Dendritic cell treated with granulocyte-macrophage colony-stimulating factor and Interleukin-4, amounts not matched to agents 40 ng/mL and 50 ng/mL, for 4 days (primary cell): Measurements from ENCODE around the gene GBF1.

Experiments used
- H3K27ac Mint-ChIP-seq: one replicate; pipeline ENCODE4 v1.8.0; 2022; ENCODE audit warnings: mild to moderate bottlenecking, mixed read lengths
- H3K27me3 Mint-ChIP-seq: one replicate; pipeline ENCODE4 v1.8.0; 2022; ENCODE audit warnings: mild to moderate bottlenecking, mixed read lengths
- H3K36me3 Mint-ChIP-seq: one replicate; pipeline ENCODE4 v1.8.0; 2022; ENCODE audit warnings: low read depth, mixed read lengths
- H3K4me1 Mint-ChIP-seq: one replicate; pipeline ENCODE4 v1.8.0; 2022; ENCODE audit warnings: low read depth, mixed read lengths
- H3K4me3 Mint-ChIP-seq: one replicate; pipeline ENCODE4 v1.8.0; 2022; ENCODE audit warnings: mild to moderate bottlenecking, moderate library complexity, mixed read lengths
- H3K9me3 Mint-ChIP-seq: one replicate; pipeline ENCODE4 v1.8.0; 2022; ENCODE audit warnings: mixed read lengths
- intact Hi-C: fragments of 100-400 bp; cut with micrococcal nuclease; formaldehyde crosslinking; loops from one replicate; pipeline ENCODE4 v1.15.0; 2022

The GBF1 gene

DNA sequence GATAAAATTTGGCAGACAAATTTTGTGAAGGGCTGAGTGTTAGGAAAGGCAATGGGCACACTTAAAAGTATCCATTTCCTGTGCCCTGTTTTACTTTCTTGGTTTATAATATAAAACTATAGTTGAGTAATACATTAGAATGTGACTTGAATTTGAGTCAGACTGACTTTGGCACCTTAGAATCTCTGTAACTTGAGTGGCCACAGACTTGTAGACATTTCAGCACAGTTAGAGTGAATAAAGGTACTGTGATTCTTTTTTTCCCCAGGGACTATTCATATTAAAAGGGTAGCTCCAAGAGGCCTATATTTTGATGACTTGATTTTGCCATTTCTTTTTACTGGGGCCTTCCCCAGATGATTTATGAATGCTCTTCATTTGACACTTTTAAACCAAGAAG is 22.4 kb downstream of the GBF1 start:
- H3K4me3 Mint-ChIP-seq = no peak overlapping the region
- H3K36me3 Mint-ChIP-seq = peaks cover 57% of the 10 kb centered on the region
- intact Hi-C loops = no loop called here
- peaks cover 19% of the 10 kb centered on the region for H3K4me1 Mint-ChIP-seq
- H3K9me3 Mint-ChIP-seq = no peaks in the 10 kb centered on the region
- H3K27ac Mint-ChIP-seq = no peak overlapping the region
- H3K27me3 Mint-ChIP-seq = no peaks in the 10 kb centered on the region

DNA sequence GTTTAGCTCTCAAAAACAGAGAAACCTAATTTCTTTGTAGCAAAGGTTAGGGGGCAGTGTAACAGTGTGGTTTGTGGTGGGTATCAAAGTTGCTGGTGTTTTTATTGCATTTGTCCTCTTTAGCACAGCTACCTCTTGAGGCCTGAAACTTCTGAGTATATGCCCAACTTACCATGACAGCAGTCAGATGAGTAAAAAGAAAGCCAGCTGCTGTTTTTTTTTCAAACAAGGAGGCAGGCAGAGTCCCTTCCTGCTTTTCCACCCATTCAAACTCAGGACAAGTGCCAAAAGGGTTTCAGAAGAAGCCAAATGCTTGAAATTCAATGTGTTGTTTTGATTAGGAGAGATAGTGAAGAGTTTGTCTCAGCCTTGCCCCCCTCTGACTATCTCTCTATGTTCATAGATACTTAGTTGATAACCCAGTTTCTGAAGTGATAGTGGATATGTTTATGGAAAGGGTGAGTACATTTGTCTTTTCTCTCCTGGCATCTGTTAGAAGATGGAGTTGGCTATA is 23.1 kb downstream of the GBF1 start:
- Mint-ChIP-seq H3K9me3 (no peaks in the 10 kb centered on the region), H3K4me1 (peaks cover 21% of the 10 kb centered on the region), H3K36me3 (peaks cover 51% of the 10 kb centered on the region), H3K4me3 (no peak overlapping the region), H3K27me3 (no peaks in the 10 kb centered on the region), H3K27ac (no peak overlapping the region)
- intact Hi-C loops = no loop called here

DNA sequence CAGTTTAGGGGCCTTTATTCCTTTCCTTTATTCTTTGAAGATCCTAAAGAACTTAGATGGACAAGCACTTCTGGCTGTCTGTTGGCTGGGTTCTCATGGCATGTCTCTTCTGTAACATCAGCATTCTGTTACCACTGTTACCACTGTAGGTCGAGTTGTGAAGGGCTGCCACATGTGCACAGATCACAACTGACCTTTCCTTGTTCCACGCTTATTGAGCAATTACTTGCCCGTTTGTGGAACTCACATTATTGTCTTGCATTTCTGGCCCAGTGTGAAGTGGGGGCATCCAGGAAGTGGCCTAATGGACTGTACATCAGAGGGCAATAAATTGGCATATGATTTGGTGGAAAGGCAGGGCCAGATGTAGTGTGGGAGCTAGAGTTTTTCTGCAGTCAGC is 23.7 kb downstream of the GBF1 start:
- Mint-ChIP-seq H3K36me3 (peaks cover 50% of the 10 kb centered on the region), H3K27me3 (no peaks in the 10 kb centered on the region), H3K4me1 (peaks cover 25% of the 10 kb centered on the region), H3K27ac (no peak overlapping the region), H3K9me3 (no peaks in the 10 kb centered on the region), H3K4me3 (no peak overlapping the region)
- intact Hi-C loops = no loop called here

DNA sequence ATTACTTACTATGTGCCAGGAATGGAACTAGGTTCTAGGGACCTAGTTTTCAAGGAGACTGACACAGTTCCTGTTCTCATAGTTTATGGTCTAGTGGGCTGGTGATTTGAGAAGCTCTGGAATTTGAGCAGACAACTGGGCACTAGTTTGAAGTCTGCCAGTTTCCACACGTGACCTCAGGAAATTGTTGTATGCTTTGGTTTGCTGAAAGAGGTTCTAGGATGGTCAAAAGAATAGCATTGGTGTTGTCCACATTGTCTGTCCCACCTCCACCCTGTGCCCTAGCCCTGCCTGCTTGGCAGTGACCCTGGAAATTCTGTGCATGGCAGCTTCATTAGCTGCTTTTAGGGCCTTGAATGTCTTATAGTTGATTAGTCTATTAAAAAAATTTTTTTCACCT is 28.7 kb downstream of the GBF1 start:
- Mint-ChIP-seq H3K9me3 (no peaks in the 10 kb centered on the region), H3K27me3 (no peaks in the 10 kb centered on the region), H3K4me3 (no peak overlapping the region), H3K27ac (no peak overlapping the region), H3K4me1 (peaks cover 9% of the 10 kb centered on the region), H3K36me3 (peaks cover 18% of the 10 kb centered on the region)
- intact Hi-C loops = no loop called here

DNA sequence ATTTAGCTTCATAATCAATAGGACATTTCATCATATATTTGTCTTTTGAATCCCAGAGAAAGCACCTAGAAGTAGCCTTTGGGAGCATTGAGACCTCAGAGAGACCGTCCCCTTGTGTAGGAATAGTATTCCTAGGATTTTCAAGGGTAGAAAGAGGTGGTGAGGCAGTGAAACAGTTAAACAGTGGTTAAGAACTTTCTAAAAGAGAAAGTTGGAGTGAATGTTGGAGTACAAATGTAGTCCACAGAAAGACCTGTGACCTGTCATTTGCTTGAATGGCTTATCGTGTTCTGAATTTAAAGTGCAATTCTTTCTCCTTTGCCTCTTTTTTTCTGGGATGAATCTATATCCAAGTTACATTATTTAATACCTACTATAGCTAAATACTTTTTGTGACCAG is 30.0 kb downstream of the GBF1 start:
- intact Hi-C loops = no loop called here
- peaks cover 13% of the 10 kb centered on the region for H3K36me3 Mint-ChIP-seq
- H3K4me1 Mint-ChIP-seq = peaks cover 13% of the 10 kb centered on the region
- no peak overlapping the region for H3K4me3 Mint-ChIP-seq
- no peak overlapping the region for H3K27ac Mint-ChIP-seq
- H3K9me3 Mint-ChIP-seq = no peaks in the 10 kb centered on the region
- no peaks in the 10 kb centered on the region for H3K27me3 Mint-ChIP-seq

DNA sequence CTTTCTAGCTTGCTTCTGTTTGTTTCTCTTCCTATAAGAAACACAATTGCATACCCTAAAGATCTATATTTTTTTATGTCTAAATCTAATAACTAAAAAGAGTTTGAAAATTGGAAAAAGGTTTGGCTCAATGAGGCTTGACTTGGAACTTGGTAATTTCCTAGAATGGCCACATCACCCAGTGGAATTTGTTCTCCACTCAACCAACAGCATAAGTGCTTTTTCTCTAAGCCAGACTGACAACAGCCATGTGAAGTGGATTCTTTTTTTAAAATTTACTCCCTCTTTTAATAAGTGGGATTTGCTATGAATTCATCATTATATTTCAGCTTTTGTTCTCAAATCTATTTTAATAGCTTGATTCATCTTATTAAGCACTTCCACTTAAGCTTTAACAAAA is 33.8 kb downstream of the GBF1 start:
- Mint-ChIP-seq H3K27ac (no peak overlapping the region), H3K4me1 (peaks cover 21% of the 10 kb centered on the region), H3K36me3 (peaks cover 4% of the 10 kb centered on the region), H3K9me3 (no peaks in the 10 kb centered on the region), H3K27me3 (no peaks in the 10 kb centered on the region), H3K4me3 (no peak overlapping the region)
- intact Hi-C loops = no loop called here

DNA sequence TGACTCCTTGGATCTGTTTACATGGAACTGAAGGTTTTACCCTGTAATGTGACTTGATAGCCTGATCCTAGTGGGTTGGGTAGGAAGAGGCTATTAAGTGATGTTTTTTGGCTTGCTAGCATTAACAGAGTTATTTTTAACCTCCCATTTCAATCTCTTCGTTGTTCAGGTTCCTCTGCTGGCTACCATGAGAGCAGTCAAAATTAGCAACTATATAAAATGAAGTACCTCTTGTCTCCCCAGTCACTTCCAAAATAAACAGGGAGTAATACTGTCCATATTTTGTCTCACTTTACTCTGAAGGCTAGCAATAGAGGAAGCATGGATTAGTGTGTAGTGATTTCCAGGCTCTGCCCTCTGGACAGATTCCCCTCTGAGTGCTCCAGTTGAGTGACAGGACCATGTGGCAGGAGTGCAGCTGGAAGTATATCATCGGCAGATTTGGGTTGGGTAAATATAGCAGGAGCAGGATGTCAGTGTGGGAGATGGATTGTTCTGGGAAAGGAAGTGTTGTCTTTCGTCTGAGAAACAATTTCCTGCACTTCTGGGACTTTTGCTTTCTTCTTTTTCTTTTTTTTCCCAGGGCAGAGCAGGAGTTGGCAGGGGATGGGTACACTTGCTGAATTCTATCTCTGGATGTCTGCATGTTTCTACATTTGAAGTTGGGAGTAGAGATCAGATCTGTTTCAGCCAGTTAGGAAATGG is 35.2 kb downstream of the GBF1 start:
- intact Hi-C loops = no loop called here
- peaks cover 21% of the 10 kb centered on the region for H3K4me1 Mint-ChIP-seq
- H3K4me3 Mint-ChIP-seq = no peak overlapping the region
- H3K27me3 Mint-ChIP-seq = no peaks in the 10 kb centered on the region
- peak overlapping the region; percentile 1 for H3K27ac Mint-ChIP-seq
- H3K36me3 Mint-ChIP-seq = peaks cover 11% of the 10 kb centered on the region
- H3K9me3 Mint-ChIP-seq = no peaks in the 10 kb centered on the region

DNA sequence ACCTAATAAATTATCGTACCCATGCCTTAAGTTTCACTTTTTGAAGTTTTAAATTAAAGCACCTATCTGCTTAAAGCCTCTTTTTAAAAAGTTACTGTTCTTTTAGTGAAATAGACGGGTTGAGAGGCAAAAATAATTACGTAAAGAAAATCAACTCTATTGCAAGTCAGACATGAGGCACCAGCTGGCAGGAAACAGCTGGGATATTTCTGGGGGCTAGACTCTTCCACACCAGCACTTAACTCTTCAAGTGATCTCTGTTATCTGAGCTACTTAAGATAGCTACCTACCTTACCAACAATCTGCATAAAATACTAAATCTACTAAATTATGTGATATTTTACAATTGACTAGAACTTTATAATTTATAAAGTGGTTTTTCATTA is 35.8 kb downstream of the GBF1 start:
- H3K4me3 Mint-ChIP-seq = no peak overlapping the region
- H3K27me3 Mint-ChIP-seq = no peaks in the 10 kb centered on the region
- H3K9me3 Mint-ChIP-seq = no peaks in the 10 kb centered on the region
- peak overlapping the region; percentile 1 for H3K27ac Mint-ChIP-seq
- intact Hi-C loops = no loop called here
- H3K4me1 Mint-ChIP-seq = peaks cover 21% of the 10 kb centered on the region
- peaks cover 17% of the 10 kb centered on the region for H3K36me3 Mint-ChIP-seq

DNA sequence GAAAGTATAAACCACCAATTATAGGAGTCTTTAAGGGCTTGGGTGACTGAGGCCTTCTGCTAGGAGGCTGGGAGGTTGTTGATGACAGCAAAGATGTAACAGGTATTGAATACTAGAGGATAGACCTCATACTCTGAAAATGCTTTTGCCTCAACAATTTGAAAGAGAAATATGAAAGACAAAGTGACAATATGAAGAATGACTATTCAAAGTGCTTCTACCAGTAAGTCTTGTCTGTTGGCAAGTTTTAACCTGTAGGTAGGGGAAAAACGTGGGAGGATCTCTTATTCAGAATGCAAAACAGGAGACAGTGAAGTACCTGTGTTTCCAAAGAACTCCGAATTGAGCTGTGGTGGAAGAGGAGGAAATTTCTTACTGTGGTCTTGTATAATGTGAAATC is 38.2 kb downstream of the GBF1 start:
- Mint-ChIP-seq H3K4me3 (no peak overlapping the region), H3K27me3 (no peaks in the 10 kb centered on the region), H3K36me3 (peaks cover 36% of the 10 kb centered on the region), H3K9me3 (no peaks in the 10 kb centered on the region), H3K4me1 (peaks cover 21% of the 10 kb centered on the region), H3K27ac (no peak overlapping the region)
- intact Hi-C loops = no loop called here

DNA sequence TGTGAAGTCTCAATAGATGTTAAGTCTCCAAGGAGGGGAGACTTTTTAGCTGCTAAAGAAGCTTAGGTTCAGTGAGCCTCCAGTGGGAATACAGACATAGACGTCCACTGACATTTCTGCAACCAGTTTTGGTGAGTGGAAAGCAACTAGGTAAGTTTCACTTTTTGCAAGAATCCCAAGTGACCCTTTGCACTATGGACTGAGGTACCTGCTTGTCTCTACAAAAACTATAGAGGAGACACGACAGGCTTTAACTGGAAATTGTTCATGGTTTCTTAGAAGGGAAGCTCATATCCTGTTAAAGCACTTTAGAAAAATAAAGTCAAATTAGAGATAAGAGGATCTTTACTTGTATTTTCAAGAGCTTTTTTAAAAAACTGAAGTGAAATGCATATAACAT is 38.6 kb downstream of the GBF1 start:
- no peak overlapping the region for H3K27ac Mint-ChIP-seq
- H3K36me3 Mint-ChIP-seq = peaks cover 40% of the 10 kb centered on the region
- H3K27me3 Mint-ChIP-seq = no peaks in the 10 kb centered on the region
- no peak overlapping the region for H3K4me3 Mint-ChIP-seq
- peaks cover 21% of the 10 kb centered on the region for H3K4me1 Mint-ChIP-seq
- H3K9me3 Mint-ChIP-seq = no peaks in the 10 kb centered on the region
- intact Hi-C loops = no loop called here

DNA sequence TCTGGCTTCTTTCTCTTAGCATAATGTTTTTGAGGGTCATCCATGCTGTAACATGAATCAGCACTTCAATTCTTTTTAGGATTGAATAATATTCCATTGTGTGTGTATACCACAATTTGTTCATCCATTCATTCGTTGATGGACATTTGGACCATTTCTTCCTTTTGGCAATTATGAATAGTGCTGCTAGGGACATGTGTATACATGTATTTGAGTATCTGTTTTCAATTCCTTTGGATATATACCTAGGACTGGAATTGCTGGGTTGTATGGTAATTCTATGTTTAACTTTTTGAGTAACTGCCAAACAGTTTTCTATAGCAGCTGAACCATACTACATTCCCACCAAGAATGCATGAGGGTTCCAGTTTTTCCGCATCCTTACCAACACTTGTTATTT is 39.2 kb downstream of the GBF1 start:
- H3K4me1 Mint-ChIP-seq = peaks cover 21% of the 10 kb centered on the region
- H3K27me3 Mint-ChIP-seq = no peaks in the 10 kb centered on the region
- peaks cover 44% of the 10 kb centered on the region for H3K36me3 Mint-ChIP-seq
- H3K4me3 Mint-ChIP-seq = no peak overlapping the region
- intact Hi-C loops = no loop called here
- no peak overlapping the region for H3K27ac Mint-ChIP-seq
- H3K9me3 Mint-ChIP-seq = no peaks in the 10 kb centered on the region

DNA sequence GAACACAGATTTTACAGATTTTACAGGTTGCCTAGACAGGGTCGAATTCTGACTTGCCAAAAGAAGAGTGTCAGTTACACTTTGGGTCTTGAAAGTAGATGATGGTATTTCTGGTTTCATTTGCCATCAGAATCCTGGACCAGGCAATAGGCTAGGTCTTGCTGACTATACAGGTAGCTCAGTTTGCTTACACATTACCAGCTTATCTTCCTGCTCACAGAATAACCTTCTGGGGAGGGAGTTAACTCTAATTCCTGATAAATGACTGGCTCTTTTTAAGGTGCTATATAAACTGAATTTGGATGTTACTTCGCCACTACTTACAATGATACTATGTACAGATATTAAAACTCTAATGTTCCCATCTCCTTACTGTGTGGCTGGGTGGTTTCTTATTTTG is 39.8 kb downstream of the GBF1 start:
- intact Hi-C loops = no loop called here
- Mint-ChIP-seq H3K4me1 (peaks cover 16% of the 10 kb centered on the region), H3K4me3 (no peak overlapping the region), H3K27ac (no peak overlapping the region), H3K27me3 (no peaks in the 10 kb centered on the region), H3K9me3 (no peaks in the 10 kb centered on the region), H3K36me3 (peaks cover 44% of the 10 kb centered on the region)

DNA sequence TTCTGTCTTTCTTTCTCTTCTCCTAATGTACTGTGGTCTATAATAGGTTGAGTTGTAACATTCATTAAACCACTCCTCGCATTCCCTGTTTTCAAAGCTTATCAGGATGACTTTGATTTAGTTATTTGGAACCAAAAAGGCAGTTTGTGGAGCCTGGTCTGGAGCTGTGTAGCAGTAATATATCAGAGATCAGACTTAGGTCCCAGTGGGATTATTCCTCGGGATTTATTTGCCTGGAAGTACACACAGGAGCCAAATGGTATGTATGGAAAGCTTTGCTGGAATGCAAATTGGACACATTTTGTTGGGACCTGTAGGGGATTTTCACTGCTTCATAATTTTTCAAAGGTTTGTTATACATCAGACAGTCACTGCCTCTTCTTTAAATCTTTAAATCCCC is 40.9 kb downstream of the GBF1 start:
- H3K36me3 Mint-ChIP-seq = peaks cover 44% of the 10 kb centered on the region
- peaks cover 7% of the 10 kb centered on the region for H3K4me1 Mint-ChIP-seq
- no peak overlapping the region for H3K27ac Mint-ChIP-seq
- H3K27me3 Mint-ChIP-seq = no peaks in the 10 kb centered on the region
- H3K4me3 Mint-ChIP-seq = no peak overlapping the region
- intact Hi-C loops = no loop called here
- no peaks in the 10 kb centered on the region for H3K9me3 Mint-ChIP-seq

DNA sequence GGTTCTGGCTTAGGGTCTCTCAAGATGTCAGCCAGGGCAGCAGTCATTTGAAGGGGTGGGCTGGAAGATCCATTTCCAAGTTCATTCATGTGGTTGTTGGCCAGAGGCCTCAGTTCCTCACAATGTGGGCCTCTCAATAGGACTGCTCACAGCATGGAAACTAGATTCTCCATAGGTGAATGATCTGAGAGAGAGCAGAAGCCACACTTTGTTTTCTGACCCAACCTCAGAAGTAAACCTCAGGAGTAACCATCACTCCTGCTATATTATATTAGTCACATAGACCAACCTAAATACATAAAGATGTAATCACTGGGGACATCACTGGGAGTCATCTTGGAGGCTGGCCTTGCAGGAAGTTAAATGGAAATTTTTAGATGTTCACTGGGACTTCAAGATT is 42.2 kb downstream of the GBF1 start:
- Mint-ChIP-seq H3K36me3 (peaks cover 42% of the 10 kb centered on the region), H3K27me3 (no peaks in the 10 kb centered on the region), H3K4me3 (no peak overlapping the region), H3K9me3 (no peaks in the 10 kb centered on the region), H3K4me1 (peaks cover 7% of the 10 kb centered on the region), H3K27ac (no peak overlapping the region)
- intact Hi-C loops = no loop called here

DNA sequence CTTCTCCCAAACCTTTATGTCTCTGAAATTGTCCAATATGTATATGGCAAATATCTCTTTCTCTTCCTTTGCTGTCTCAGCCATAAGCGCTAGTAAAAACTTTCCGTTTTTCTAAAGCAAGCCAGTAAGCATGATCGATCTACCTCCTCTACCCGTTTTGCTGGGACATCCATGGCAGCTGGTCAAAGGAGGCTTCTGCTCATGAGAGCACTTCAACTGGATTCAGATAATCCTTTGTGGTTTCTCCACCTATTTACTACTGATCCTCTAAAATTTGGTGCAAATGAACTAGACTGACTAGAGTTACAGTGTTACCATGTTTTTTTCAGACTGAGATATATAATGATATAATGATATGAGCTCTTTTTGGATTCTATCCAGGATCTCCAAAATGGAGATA is 42.7 kb downstream of the GBF1 start:
- intact Hi-C loops = no loop called here
- Mint-ChIP-seq H3K27me3 (no peaks in the 10 kb centered on the region), H3K9me3 (no peaks in the 10 kb centered on the region), H3K4me1 (peaks cover 6% of the 10 kb centered on the region), H3K4me3 (no peak overlapping the region), H3K27ac (no peak overlapping the region), H3K36me3 (peaks cover 40% of the 10 kb centered on the region)
